Measurements from ENCODE around the gene CDKN3.
"Not testable (repeated sequence)": the region's sequence is repeated elsewhere in the genome, so short reads cannot be mapped to it uniquely, and the experiment has no call there.

CDKN3 gene

DNA sequence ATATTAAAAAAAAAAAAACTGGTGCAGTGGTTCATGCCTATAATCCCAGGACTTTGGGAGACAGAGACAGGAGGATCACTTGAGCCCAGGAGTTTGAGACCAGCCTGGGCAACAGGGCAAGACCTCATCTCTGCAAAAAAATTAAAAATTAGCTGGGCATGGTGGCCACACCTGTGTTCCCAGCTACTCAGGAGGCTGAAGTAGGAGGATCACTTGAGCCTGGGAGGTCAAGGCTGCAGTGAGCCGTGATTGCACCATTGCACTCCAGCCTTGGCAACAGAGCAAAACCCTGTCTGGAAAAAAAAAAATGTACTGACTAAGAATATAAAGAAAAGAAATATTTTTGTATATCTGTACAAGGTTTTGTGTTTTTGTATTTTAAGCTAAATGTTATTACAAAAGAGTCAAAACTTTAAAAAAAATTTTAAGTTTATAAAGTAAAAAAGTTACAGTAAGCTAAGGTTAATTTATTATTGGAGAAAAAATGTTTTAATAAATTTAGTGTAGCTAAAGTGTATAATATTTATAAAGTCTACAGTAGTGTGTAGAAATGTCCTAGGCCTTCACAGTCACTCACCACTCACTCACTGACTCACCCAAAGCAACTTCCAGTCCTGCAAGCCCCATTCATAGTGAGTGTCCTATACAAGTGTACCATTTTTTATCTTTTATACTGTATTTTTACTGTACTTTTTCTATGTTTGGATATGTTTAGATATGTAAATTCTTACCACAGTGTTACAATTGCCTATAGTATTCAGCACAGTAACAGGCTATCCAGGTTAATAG is 60.2 kb downstream of the CDKN3 start:
- not testable (repeated sequence) for DNase-seq (ENCODE audit: low spot score)

DNA sequence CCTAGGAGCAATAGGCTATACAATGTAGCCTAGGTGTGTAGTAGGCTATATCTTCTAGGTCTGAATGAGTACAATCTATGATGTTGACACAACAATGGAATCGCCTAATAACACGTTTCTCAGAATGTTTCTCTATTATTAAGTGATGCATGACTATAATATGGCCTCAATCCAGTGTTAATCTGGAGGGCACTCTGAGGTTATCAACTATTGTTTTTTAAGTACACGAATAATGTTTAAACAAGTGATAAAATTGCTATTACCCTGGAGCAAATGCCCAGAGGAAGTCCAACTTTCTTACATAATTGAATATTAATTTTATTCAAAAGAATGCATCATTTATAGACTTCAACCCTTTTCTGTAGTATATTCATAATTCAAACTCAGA is 60.8 kb downstream of the CDKN3 start:
- no peak for DNase-seq (ENCODE audit: low spot score)

DNA sequence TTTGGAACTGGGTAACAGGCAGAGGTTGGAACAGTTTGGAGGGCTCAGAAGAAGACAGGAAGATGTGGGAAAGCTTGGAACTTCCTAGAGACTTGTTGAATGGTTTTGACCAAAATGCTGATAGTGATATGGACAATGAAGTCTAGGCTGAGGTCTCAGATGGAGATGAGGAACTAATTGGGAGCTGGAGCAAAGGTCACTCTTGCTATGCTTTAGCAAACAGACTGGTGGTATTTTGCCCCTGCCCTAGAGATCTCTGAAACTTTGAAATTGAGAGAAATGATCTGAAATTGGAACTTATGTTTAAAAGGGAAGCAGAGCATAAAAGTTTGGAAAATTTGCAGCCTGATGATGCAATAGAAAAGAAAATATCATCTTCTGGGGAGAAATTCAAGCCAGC is 61.7 kb downstream of the CDKN3 start:
- DNase-seq (ENCODE audit: low spot score) = not testable (repeated sequence)

DNA sequence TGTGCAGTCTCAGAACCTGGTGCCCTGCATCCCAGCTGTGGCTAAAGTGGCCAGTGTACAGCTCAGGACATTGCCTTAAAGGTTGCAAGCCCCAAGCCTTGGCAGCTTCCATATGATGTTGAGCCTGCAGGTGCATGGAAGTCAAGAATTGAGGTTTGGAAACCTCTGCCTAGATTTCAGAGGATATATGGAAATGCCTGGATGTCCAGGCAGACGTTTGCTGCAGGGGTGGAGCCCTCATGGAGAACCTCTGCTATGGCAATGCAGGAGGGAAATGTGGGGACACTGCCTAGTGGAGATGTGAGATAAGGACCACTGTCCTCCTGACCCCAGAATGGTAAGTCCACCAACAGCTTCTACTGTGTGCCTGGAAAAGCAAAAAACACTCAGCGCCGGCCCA is 62.3 kb downstream of the CDKN3 start:
- DNase-seq (ENCODE audit: low spot score) = no peak

DNA sequence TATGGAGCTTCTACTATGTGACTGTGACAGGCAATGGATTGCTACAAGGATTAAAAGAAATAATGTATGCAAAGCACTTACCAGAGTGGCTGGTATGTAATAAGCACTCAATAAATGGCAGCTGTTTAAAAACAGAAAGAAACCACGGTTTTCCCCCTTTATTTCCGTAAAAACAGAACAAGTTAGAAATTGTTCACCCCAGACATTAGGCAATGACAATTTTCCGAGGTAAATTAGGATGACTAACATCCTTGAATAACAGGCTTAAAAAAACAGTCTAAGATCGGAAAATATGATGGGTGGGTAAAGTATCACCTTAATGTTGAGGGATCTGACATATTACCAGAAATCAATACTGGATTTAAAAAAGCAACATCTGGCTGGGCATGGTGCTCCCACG is 65.2 kb downstream of the CDKN3 start:
- no peak for DNase-seq (ENCODE audit: low spot score)

DNA sequence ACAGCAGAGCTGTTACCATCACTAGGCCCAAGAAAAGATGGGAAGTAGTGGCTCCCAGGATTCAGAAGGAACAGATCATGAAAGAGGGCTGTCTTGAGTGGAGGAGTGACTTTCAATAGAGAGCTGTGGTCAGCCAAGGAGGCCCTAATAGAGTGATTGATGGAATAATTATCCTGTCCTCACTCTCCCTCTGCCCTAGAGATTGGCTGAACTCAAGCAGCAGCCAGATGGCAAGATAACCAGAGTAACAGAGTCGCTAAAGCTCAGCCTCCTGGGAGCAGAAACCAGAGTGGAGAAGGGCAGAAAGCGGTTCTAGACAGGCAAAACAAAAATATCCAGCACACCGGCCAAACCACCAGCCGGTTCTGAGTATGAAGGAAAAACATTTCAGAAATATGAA is 68.8 kb downstream of the CDKN3 start:
- DNase-seq (ENCODE audit: low spot score) = no peak

DNA sequence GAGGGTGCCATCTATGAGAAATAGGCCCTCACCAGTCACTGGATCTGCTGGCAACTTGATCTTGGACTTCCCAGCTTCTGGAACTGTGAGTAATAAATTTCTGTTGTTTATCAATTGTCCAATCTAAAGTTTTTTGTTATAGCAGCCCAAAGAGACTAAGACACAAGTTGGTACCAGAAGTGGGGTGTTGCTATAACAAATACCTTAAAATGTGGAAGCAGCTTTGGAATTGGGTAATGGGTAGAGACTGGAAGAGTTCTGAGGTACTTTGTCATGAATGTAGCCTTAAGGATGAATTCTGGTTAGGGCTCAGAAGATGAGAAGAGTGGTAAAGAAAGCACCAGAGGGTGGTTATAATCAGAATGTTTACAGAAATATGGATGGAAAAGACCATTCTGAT is 70.5 kb downstream of the CDKN3 start:
- no peak for DNase-seq (ENCODE audit: low spot score)

All from AG08395 (cell line).